SU-DHL-6 (cell line): Measurements from ENCODE around the gene SLC9A6.

Source experiments
- CTCF ChIP-seq: fragments of 200-600 bp; sonication (generic); IDR thresholded peaks from one replicate; pipeline ENCODE4 v1.5.1; 2017; ENCODE audit warnings: antibody characterized with exemption, mild to moderate bottlenecking, low read length, moderate library complexity; ENCODE audit not compliant: insufficient read depth, poor library complexity, severe bottlenecking
- EZH2phosphoT487 ChIP-seq: fragments of 200-600 bp; sonication (generic), shearing (Covaris generic); conservative IDR thresholded peaks from 2 replicates; pipeline ENCODE4 v1.6.1; 2018; ENCODE audit warnings: mild to moderate bottlenecking, antibody characterized with exemption, low read length, moderate library complexity, mixed read lengths

DNA sequence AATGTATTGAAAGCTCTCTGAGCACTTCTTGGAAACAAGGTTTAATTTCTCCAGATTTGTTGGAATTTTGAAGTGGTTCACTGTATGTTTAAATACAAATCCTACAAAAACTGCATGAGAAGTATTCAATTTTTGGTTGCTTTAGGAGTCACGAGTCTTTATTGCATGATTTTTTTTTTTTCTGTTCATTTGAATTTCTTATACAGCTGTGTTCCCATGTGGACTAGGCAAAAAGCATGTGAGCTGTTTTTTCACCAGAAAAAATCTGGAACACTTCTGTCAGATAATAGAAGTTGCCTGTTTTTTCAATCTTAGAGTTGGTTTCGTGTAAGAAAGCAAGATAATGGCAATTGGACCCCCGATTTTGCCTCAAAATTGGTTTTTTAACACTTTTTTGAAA lies 66.4 kb downstream of the SLC9A6 start:
- TF ChIP-seq CTCF (no peak), EZH2phosphoT487 (no peak)
